GM21717 (cell line): ENCODE results near the gene LRRC8E.

Experiments used
- ATAC-seq: cut with Tn5 transposase; IDR thresholded peaks from one replicate; pipeline ENCODE4 v1.9.1; 2021; ENCODE audit warnings: mild to moderate bottlenecking, moderate library complexity; ENCODE audit not compliant: unreplicated experiment

LRRC8E gene

GRCh38 chr19:7867092-7867844, 21.0 kb upstream of the LRRC8E start:
- ATAC-seq, result no peak

GRCh38 chr19:7868326-7868670, 20.0 kb upstream of the LRRC8E start:
- ATAC-seq, result no peak

GRCh38 chr19:7868671-7869452, 19.4 kb upstream of the LRRC8E start:
- peak; percentile 39 for ATAC-seq

- ATAC-seq, result peak; percentile 42
These were observed 18.8 kb upstream of the LRRC8E start for GRCh38 chr19:7869453-7869909.

GRCh38 chr19:7869910-7870511, 18.3 kb upstream of the LRRC8E start:
- ATAC-seq, result peak; percentile 12

GRCh38 chr19:7870571-7871436, 17.5 kb upstream of the LRRC8E start:
- ATAC-seq, result no peak

- no peak for ATAC-seq
These were observed 16.6 kb upstream of the LRRC8E start for GRCh38 chr19:7871437-7872305.

- ATAC-seq, result no peak
These were observed 15.8 kb upstream of the LRRC8E start for GRCh38 chr19:7872306-7873204.

GRCh38 chr19:7873304-7874075, 14.8 kb upstream of the LRRC8E start:
- ATAC-seq, result no peak

GRCh38 chr19:7874076-7874896, 14.0 kb upstream of the LRRC8E start, which contains the start of gene PRR36:
Gene PRR36, minus strand, starts transcription at chr19:7874390. Its CDS starts 701 bp downstream, at chr19:7873689.
- no peak for ATAC-seq

GRCh38 chr19:7874897-7875273, 13.4 kb upstream of the LRRC8E start:
- no peak for ATAC-seq

GRCh38 chr19:7877249-7877836, 11.0 kb upstream of the LRRC8E start:
- no peak for ATAC-seq

GRCh38 chr19:7879111-7879807, 9.1 kb upstream of the LRRC8E start:
- no peak for ATAC-seq

GRCh38 chr19:7879836-7880235, 8.5 kb upstream of the LRRC8E start:
- ATAC-seq, result no peak

GRCh38 chr19:7881910-7882309, 6.4 kb upstream of the LRRC8E start:
- no peak for ATAC-seq

GRCh38 chr19:7883105-7883504, 5.2 kb upstream of the LRRC8E start:
- ATAC-seq, result no peak
